OCI-LY7 (cell line): ENCODE measurements around the gene POU4F1.

ENCODE experiments used
- EZH2phosphoT487 ChIP-seq: fragments of 200-600 bp; sonication (generic); IDR thresholded peaks from 2 replicates; pipeline ENCODE4 v1.6.1; 2018; ENCODE audit warnings: low read depth, borderline replicate concordance, mild to moderate bottlenecking, mixed run types, antibody characterized with exemption, low read length, moderate library complexity, mixed read lengths
- TF ChIP-seq, protein P1 (sequence below): fragments of 200-600 bp; sonication (generic); conservative IDR thresholded peaks from 2 replicates; pipeline ENCODE4 v1.5.1; 2014; ENCODE audit warnings: mild to moderate bottlenecking, antibody characterized with exemption, low read length, moderate library complexity, mixed read lengths

- TF ChIP-seq, protein P1, sequence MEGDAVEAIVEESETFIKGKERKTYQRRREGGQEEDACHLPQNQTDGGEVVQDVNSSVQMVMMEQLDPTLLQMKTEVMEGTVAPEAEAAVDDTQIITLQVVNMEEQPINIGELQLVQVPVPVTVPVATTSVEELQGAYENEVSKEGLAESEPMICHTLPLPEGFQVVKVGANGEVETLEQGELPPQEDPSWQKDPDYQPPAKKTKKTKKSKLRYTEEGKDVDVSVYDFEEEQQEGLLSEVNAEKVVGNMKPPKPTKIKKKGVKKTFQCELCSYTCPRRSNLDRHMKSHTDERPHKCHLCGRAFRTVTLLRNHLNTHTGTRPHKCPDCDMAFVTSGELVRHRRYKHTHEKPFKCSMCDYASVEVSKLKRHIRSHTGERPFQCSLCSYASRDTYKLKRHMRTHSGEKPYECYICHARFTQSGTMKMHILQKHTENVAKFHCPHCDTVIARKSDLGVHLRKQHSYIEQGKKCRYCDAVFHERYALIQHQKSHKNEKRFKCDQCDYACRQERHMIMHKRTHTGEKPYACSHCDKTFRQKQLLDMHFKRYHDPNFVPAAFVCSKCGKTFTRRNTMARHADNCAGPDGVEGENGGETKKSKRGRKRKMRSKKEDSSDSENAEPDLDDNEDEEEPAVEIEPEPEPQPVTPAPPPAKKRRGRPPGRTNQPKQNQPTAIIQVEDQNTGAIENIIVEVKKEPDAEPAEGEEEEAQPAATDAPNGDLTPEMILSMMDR = no peak
- no peak for TF ChIP-seq EZH2phosphoT487
Measured at GRCh38 chr13:78589206-78589605, 14.1 kb downstream of the POU4F1 start.
